Activated CD8-positive, alpha-beta memory T cell treated with anti-CD3 and anti-CD28 coated beads, Interleukin-2, amount 50 U/mL, for 24 hours (primary cell): Measurements from ENCODE around the gene TIMM22.
"Not testable (repeated sequence)": the region's sequence is repeated elsewhere in the genome, so short reads cannot be mapped to it uniquely, and the experiment has no call there.

Experiments used
- DNase-seq: peaks from one replicate; pipeline ENCODE4 v3.0.0-alpha.2; 2020; ENCODE audit errors: extremely low read depth

Gene TIMM22

DNA sequence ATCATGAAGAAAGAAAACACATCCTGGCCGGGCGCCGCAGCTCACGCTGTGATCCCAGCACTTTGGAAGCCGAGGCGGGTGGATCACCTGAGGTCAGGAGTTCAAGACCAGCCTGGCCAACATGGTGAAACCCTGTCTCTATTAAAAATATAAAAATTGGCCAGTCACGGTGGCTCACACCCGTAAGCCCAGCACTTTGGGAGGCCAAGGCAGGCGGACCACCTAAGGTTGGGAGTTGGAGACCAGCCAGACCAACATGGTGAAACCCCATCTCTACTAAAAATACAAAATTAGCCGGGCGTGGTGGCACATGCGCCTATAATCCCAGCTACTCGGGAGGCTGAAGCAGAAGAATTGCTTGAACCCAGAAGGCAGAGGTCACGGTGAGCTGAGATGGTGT is 25.1 kb upstream of the TIMM22 start:
- not testable (repeated sequence) for DNase-seq

- no peak for DNase-seq
These were observed 23.9 kb upstream of the TIMM22 start for GRCh38 chr17:973053-973452.

- not testable (repeated sequence) for DNase-seq
These were observed 22.2 kb upstream of the TIMM22 start for GRCh38 chr17:974778-975177.

DNA sequence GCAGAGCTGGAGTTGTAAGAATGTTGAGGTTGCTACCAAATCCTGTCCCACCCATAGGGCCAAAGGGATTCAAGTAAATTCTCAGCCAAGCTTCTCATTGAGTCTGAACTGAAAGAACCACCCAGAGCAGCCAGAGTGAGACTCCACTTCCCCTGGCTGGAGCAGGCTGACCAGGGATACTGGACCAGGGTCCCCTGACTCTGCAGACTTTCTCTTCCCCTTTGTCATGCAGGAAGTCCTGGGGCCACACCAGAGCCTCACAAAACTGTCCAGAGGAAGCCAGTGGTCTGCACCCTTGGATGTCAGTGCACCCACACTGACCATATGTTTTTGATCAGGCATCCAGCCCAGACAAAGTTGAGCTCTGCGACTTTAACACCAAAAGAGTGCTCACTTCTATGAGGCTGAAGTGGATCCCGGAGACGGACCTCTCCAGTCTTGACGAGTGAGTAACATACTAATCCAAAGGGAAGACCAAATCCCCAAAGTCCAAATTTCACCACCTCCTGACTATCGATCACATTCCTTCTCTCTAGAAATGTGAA is 21.5 kb upstream of the TIMM22 start:
- DNase-seq = no peak

DNA sequence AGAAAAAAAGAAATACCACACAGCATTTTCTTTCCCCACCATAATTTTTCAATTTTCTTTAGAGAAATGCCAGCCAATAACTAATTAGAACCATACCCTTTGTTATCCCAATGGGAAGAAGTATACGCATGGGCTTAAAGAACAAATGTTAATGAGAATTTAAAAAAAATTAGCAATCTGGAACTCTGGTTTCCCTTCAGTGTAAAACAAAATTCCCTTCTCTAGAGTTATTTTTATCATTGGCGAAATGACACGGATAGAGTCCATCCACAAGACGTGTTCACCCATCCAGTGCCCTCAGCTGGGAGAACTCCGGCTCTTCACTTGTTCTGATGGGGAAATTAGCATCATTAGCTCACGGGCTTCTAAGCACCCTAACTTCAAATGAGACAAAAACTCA is 20.6 kb upstream of the TIMM22 start:
- no peak for DNase-seq

DNA sequence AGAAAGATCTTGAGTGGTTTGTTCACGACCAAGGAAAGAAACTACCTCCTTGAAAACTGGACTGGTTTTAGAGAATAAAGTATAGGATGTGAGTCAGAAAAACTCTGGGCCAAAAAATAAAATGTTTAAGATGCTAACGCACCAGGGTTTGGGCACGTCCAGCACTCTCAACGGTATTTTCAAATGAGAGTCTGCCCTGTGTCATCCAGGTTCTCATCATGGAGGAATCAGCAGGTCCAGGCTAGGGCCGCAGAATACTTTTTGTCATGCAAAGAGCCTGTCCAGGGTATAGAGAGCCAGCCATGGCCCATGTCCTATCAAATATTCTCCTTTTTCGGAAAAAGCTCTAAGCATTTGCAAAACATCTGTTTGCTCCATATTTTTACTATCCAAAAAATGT is 19.8 kb upstream of the TIMM22 start:
- DNase-seq = no peak

DNA sequence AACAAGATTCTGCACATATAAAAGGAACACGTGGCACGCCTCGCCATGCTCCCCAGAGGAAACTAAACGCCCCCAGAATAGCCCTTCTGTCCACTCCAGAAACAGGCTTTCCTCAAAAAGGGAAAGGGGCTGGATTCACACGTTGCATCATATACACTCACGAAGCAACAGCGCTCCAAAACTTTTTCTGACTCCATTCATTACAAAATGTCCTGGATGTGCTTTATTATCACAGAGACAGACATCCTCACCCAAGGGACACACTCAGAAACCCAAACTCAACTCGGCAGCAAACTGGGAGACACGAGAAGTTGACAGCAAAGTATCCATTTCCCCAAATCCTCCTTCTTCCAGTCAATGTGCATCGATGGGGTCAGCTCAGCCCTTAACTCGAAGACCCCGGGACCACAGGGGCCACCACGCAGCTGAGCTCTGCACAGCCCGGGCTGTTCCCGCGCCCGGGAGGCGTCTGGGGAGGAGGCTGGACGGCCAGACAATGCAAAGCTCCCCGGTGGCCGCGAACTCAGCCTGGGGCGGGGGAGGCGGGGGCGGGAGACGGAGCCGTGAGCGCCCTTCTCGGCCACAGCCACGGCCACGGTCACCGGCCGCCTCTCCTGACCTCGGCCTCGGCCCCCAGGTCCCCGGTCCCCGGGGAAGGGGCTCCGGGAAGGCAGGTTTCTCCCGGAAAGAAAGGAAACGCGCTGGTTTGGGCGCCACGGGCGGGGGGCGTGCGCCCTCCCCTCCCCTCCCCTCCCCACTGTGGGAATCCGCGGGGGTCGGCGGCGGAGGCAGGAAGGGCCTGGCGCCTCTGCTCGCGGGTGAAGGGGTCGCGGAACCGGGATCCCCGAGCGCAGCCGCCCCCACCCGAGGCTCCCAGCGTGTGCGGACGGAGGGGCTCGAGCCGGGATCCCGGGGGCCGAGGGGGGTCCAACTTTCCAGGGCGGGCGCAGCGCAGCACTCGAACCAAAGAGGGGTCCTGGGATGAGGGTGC is 18.5 kb upstream of the TIMM22 start:
- no peak for DNase-seq

GRCh38 chr17:979212-979538 is 17.8 kb upstream of the TIMM22 start:
- no peak for DNase-seq

DNA sequence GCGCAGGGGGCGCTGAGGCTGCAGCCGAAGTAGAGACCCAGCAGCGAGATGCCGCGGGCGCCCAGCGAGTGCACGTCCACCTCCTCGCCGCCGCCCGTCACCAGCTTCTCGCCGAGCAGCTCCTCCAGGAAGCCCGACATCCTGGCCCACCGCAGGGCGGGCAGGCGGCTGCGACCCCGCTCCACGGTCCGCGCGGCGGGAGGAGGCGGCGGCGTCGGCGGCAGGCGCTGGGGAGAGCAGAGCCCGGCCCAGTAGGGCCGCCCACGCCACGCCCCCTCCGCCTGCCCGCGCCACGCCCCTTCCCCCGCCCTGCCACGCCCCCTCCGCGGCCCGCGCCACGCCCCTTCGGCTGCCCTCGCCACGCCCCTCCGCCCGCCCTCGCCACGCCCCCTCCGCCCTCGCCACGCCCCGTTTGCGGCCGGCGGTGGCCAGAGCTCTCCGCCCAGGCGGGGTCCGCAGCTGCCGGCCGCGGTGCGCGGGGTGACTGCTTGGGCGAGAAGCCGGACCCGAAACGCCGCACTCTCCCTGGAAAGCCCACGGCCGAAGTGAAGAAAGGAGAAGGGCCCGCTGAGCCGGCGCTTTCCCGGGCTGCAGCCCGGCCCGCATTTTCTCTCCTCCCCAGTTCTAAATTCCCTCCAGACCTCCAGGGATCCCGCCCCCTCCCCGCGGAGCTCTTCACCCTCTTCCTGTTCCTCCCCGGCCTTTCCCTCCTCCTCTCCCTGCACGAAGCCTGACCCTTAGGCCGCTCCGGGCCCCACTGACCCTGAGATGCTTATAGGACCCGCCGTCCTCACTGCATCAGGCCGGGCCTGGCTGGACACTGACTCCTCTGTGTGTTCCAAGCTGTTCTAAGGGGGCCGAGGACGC is 17.2 kb upstream of the TIMM22 start, which contains the start of gene NXN:
Gene NXN, minus strand, starts transcription at position 238 of the 867 bp plus-strand sequence.
- DNase-seq = peak; percentile 65

- DNase-seq = peak; percentile 43
These were observed 16.3 kb upstream of the TIMM22 start for GRCh38 chr17:980406-981291.

GRCh38 chr17:981292-981658 is 15.7 kb upstream of the TIMM22 start:
- no peak for DNase-seq

- DNase-seq = no peak
These were observed 13.0 kb upstream of the TIMM22 start for GRCh38 chr17:983921-984320.

- DNase-seq = no peak
These were observed 10.5 kb upstream of the TIMM22 start for GRCh38 chr17:986322-986929.

DNA sequence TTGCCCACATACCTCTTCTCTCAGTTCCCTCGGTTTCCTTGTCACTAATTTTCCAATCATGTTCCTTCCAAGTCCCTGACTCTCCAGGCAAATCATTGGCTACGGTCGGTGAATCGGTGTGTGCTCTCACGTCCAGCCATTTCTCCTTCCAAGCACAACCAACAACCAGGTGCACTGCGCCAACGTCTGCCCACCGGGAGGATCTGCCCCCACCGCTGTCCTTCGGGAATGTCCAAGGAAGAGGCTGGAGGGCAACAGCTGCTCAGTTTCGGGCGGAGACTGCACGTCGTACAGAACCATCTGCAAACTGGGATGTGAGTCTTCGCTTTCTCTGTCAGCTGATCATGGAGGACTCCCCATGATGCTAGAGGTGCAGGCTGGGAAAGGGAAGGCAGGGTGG is 9.0 kb upstream of the TIMM22 start:
- no peak for DNase-seq

GRCh38 chr17:988561-988960 is 8.4 kb upstream of the TIMM22 start:
- DNase-seq = no peak

- DNase-seq = no peak
These were observed 4.0 kb upstream of the TIMM22 start for GRCh38 chr17:992933-993332.

DNA sequence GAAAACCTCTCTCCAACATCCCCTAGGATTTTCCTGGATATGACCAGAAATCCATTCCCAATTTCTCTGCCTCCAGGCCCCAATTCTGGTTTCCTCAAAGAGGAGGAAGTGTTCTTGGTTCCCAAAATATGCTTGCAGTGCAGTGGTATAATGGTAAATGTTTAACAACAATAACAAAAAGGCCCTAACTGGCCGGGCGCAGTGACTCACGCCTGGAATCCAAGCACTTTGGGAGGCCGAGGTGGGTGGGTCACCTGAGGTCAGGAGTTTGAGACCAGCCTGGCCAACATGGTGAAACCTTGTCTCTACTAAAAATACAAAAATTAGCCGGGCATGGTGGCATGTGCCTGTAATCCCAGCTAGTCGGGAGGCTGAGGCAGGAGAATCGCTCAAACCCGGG is 1.6 kb upstream of the TIMM22 start:
- DNase-seq = not testable (repeated sequence)

DNA sequence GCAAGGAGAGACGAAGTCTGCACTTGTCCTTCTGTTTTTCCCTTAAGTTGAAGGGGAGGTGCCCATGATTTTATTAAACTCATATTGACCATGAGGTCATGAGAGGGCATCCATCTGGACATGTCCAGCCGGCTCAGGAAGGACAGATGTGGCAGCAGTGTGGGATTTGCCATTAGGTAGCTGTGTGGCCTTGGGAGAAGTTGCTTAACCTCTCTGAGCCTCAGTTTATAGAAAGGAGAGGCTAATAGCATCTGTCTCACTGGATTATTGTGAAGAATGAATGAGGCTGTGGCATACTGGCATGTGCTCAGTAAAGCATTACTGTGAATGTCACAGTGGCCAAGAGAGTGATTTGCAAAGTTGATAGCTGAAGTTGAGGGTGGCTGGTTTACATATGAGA is 1.2 kb downstream of the TIMM22 start:
- no peak for DNase-seq

DNA sequence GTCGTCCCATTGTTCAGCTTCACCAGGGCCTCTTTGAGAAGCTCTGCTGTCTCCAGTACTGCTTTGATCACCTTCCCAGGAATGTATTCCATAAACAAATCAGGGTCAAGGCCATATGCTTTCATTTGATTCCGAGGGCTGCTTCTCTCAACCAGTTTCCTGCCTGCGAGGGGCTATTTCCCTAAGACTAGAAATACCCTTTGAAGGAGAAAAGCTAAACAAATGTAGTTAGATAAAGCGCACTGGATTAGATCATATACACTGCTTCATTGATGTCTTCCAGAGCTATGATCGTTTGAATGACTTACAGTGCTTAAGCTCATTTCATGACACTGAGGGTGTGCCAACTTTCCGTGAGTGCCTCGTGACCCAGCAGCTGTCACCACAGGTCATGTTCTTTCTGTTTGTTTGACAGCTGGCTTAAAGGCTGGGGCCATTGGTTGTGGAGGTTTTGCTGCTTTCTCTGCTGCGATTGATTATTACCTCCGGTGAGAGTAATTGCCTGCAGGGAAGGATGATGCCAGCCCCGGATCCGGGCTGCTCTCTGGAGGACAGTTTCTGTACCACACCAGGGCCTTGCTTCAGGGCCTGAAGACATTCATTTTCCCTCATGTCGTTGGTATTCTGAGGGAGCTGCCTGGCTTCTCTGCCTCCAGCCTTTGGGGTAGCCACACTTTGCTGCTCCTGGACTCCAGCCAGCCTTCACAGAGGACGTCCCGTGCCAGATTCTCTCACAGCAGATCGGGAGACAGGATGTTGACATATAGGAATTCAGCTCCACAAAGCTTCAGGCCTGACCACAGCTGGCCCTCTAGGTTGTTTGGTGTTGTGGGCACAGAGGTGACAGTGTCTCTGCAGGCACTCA is 3.9 kb downstream of the TIMM22 start:
- no peak for DNase-seq
